Muscle layer of colon (tissue), 2 donors: ENCODE data around the gene MFSD6.

ENCODE experiments used
- H3K27ac ChIP-seq: one replicate; pipeline ENCODE4 v1.7.0; 2013; ENCODE audit warnings: low read depth, mild to moderate bottlenecking, low read length, moderate library complexity
- H3K27me3 ChIP-seq, 2 donors: one replicate each; pipeline ENCODE4 v1.7.0; 2013; ENCODE audit warnings: low read length in 2 of 2, mild to moderate bottlenecking in 2 of 2; ENCODE audit not compliant: insufficient read depth in 2 of 2, control insufficient read depth in 1 of 2
- H3K36me3 ChIP-seq: one replicate; pipeline ENCODE4 v1.7.0; 2013; ENCODE audit warnings: mild to moderate bottlenecking, low read length; ENCODE audit not compliant: insufficient read depth
- H3K4me1 ChIP-seq: one replicate; pipeline ENCODE4 v1.7.0; 2013; ENCODE audit warnings: mild to moderate bottlenecking, low read length; ENCODE audit not compliant: insufficient read depth
- H3K4me3 ChIP-seq, 2 donors: one replicate each; pipeline ENCODE4 v1.7.0; 2013; ENCODE audit warnings: low read length in 2 of 2, low read depth in 1 of 2, mild to moderate bottlenecking in 1 of 2, moderate library complexity in 1 of 2
- H3K9ac ChIP-seq: one replicate; pipeline ENCODE4 v1.7.0; 2013; ENCODE audit warnings: low read length
- H3K9me3 ChIP-seq: one replicate; pipeline ENCODE4 v1.7.0; 2013; ENCODE audit warnings: mild to moderate bottlenecking, low read length
- donor health status: abdominal sarcoma.
- donor health status: Adenocarcinoma of cecum.

The MFSD6 gene

GRCh38 chr2:190511104-190511503 lies 102.9 kb downstream of the MFSD6 start:
- H3K27ac ChIP-seq: no peak overlapping the region

GRCh38 chr2:190512539-190513095 lies 104.5 kb downstream of the MFSD6 start:
- Histone ChIP-seq H3K36me3 (no peaks in the 10 kb centered on the region), H3K27ac (no peak overlapping the region), H3K9me3 (no peaks in the 10 kb centered on the region), H3K4me3 (no peak overlapping the region), H3K4me1 (peaks cover 5% of the 10 kb centered on the region), H3K27me3 (no peaks in the 10 kb centered on the region), H3K9ac (no peak overlapping the region)

More at GRCh38 chr2:190511104-190511503, 102.9 kb downstream of the MFSD6 start:
- Histone ChIP-seq H3K27me3 (no peaks in the 10 kb centered on the region), H3K36me3 (no peaks in the 10 kb centered on the region), H3K4me1 (peaks cover 5% of the 10 kb centered on the region), H3K9ac (no peak overlapping the region), H3K4me3 (no peak overlapping the region), H3K9me3 (no peaks in the 10 kb centered on the region)

- Histone ChIP-seq H3K9me3 (no peaks in the 10 kb centered on the region), H3K36me3 (no peaks in the 10 kb centered on the region), H3K9ac (no peak overlapping the region), H3K27ac (no peak overlapping the region), H3K27me3 (no peaks in the 10 kb centered on the region), H3K4me3 (no peak overlapping the region), H3K4me1 (peaks cover 5% of the 10 kb centered on the region)
Measured at GRCh38 chr2:190513877-190514276, 105.7 kb downstream of the MFSD6 start.

- no peaks in the 10 kb centered on the region for H3K9me3 ChIP-seq
- H3K9ac ChIP-seq: no peak overlapping the region
- no peak overlapping the region for H3K27ac ChIP-seq
- no peak overlapping the region for H3K4me3 ChIP-seq
- H3K27me3 ChIP-seq: no peaks in the 10 kb centered on the region
- H3K4me1 ChIP-seq: peaks cover 7% of the 10 kb centered on the region
- no peaks in the 10 kb centered on the region for H3K36me3 ChIP-seq
Measured at GRCh38 chr2:190514676-190515075, 106.5 kb downstream of the MFSD6 start.

GRCh38 chr2:190515687-190516086 lies 107.5 kb downstream of the MFSD6 start:
- no peak overlapping the region for H3K9ac ChIP-seq
- H3K4me3 ChIP-seq: no peak overlapping the region
- no peak overlapping the region for H3K27ac ChIP-seq
- H3K9me3 ChIP-seq: no peaks in the 10 kb centered on the region
- H3K27me3 ChIP-seq: no peaks in the 10 kb centered on the region
- H3K36me3 ChIP-seq: no peaks in the 10 kb centered on the region
- peaks cover 6% of the 10 kb centered on the region for H3K4me1 ChIP-seq

GRCh38 chr2:190517468-190517867 lies 109.3 kb downstream of the MFSD6 start:
- H3K9ac ChIP-seq: no peak overlapping the region
- H3K4me1 ChIP-seq: peaks cover 6% of the 10 kb centered on the region
- H3K27ac ChIP-seq: no peak overlapping the region
- no peaks in the 10 kb centered on the region for H3K36me3 ChIP-seq
- H3K27me3 ChIP-seq: no peaks in the 10 kb centered on the region
- no peaks in the 10 kb centered on the region for H3K9me3 ChIP-seq
- H3K4me3 ChIP-seq: no peak overlapping the region

- Histone ChIP-seq H3K27ac (no peak overlapping the region), H3K4me1 (peaks cover 6% of the 10 kb centered on the region), H3K9ac (no peak overlapping the region), H3K9me3 (no peaks in the 10 kb centered on the region), H3K27me3 (no peaks in the 10 kb centered on the region), H3K4me3 (no peak overlapping the region), H3K36me3 (no peaks in the 10 kb centered on the region)
Measured at GRCh38 chr2:190519975-190520767, 112.0 kb downstream of the MFSD6 start.

- no peaks in the 10 kb centered on the region for H3K27me3 ChIP-seq
- peaks cover under 1% of the 10 kb centered on the region for H3K4me1 ChIP-seq
- H3K9me3 ChIP-seq: no peaks in the 10 kb centered on the region
- H3K36me3 ChIP-seq: no peaks in the 10 kb centered on the region
- no peak overlapping the region for H3K4me3 ChIP-seq
- H3K27ac ChIP-seq: no peak overlapping the region
- H3K9ac ChIP-seq: no peak overlapping the region
Measured at GRCh38 chr2:190524928-190525327, 116.8 kb downstream of the MFSD6 start.

- Histone ChIP-seq H3K27ac (no peak overlapping the region), H3K4me1 (no peaks in the 10 kb centered on the region), H3K9ac (no peak overlapping the region), H3K4me3 (no peak overlapping the region), H3K27me3 (no peaks in the 10 kb centered on the region), H3K9me3 (no peaks in the 10 kb centered on the region), H3K36me3 (no peaks in the 10 kb centered on the region)
Measured at GRCh38 chr2:190526105-190526750, 118.1 kb downstream of the MFSD6 start.

- H3K4me3 ChIP-seq: no peak overlapping the region
- H3K27ac ChIP-seq: no peak overlapping the region
- H3K9ac ChIP-seq: no peak overlapping the region
- H3K4me1 ChIP-seq: no peaks in the 10 kb centered on the region
- H3K27me3 ChIP-seq: no peaks in the 10 kb centered on the region
- no peaks in the 10 kb centered on the region for H3K36me3 ChIP-seq
- H3K9me3 ChIP-seq: no peaks in the 10 kb centered on the region
Measured at GRCh38 chr2:190527214-190527613, 119.1 kb downstream of the MFSD6 start.

- no peaks in the 10 kb centered on the region for H3K36me3 ChIP-seq
- H3K4me1 ChIP-seq: peaks cover 2% of the 10 kb centered on the region
- no peaks in the 10 kb centered on the region for H3K9me3 ChIP-seq
- no peaks in the 10 kb centered on the region for H3K27me3 ChIP-seq
- H3K9ac ChIP-seq: no peak overlapping the region
- H3K4me3 ChIP-seq: no peak overlapping the region
- no peak overlapping the region for H3K27ac ChIP-seq
Measured at GRCh38 chr2:190527918-190528317, 119.8 kb downstream of the MFSD6 start.
